SK-N-SH treated with all-trans-retinoic acid at 6 μM for 48 hours (cell line): Measurements from ENCODE around the gene TTC28.

Experiments
- ARNTL ChIP-seq: fragments of 450-650 bp; formaldehyde crosslinking; IDR thresholded peaks from 2 replicates; pipeline ENCODE4 v1.5.0; 2020; ENCODE audit warnings: low read depth, mild to moderate bottlenecking, moderate library complexity, borderline replicate concordance
- GLIS3 ChIP-seq: fragments of 250-450 bp; sonication (Bioruptor Pico); IDR thresholded peaks from 2 replicates; pipeline ENCODE4 v1.5.0; 2020; ENCODE audit warnings: mild to moderate bottlenecking, moderate library complexity
- SNAI2 ChIP-seq: fragments of 250-450 bp; sonication (Bioruptor Pico); IDR thresholded peaks from 2 replicates; pipeline ENCODE4 v1.5.0; 2020; ENCODE audit warnings: mild to moderate bottlenecking, moderate library complexity
- ZC3H10 ChIP-seq: fragments of 250-450 bp; sonication (Bioruptor Pico); IDR thresholded peaks from 2 replicates; pipeline ENCODE4 v1.5.1; 2021; ENCODE audit warnings: mild to moderate bottlenecking, moderate library complexity
- ZNF70 ChIP-seq: fragments of 450-650 bp; formaldehyde crosslinking; IDR thresholded peaks from 2 replicates; pipeline ENCODE4 v1.5.0; 2020; ENCODE audit warnings: mild to moderate bottlenecking, moderate library complexity
- TF ChIP-seq, protein P1 (sequence below): fragments of 250-450 bp; sonication (Bioruptor Pico); IDR thresholded peaks from 2 replicates; pipeline ENCODE4 v1.5.0; 2020; ENCODE audit warnings: mild to moderate bottlenecking, moderate library complexity
- TF ChIP-seq, protein P2 (sequence below): fragments of 250-450 bp; sonication (Bioruptor Pico); IDR thresholded peaks from 2 replicates; pipeline ENCODE4 v1.8.0; 2020; ENCODE audit warnings: mild to moderate bottlenecking, moderate library complexity, borderline replicate concordance
- TF ChIP-seq, protein P3 (sequence below): fragments of 250-450 bp; sonication (Bioruptor Pico); IDR thresholded peaks from 2 replicates; pipeline ENCODE4 v1.5.1; 2021; ENCODE audit warnings: mild to moderate bottlenecking, moderate library complexity

DNA sequence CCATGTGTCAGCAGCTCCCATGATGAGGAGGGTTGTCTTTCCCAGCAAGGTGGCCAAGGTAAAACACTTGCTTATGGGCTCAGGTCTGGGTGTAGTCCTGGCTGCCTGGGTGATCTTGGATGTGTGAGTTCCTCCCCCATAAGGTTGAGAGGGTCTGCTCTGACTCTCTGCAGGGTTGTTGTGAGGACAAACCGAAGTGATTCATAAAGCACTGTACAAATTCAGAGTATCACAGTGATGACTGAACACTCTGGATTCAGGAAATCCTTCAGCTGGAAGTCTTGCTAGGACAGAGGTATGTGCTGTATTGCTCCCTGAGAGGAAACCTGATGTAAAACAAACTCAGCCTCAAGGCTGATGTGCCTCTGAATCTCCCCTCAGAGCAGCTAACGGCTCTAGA, 539.7 kb downstream of the TTC28 start:
- TF ChIP-seq SNAI2 (CRISPR knock-in tag) (no peak), GLIS3 (CRISPR knock-in tag) (no peak), ZNF70 (CRISPR knock-in tag) (no peak), ZC3H10 (no peak), ARNTL (CRISPR knock-in tag) (no peak)
- TF ChIP-seq, protein P1, sequence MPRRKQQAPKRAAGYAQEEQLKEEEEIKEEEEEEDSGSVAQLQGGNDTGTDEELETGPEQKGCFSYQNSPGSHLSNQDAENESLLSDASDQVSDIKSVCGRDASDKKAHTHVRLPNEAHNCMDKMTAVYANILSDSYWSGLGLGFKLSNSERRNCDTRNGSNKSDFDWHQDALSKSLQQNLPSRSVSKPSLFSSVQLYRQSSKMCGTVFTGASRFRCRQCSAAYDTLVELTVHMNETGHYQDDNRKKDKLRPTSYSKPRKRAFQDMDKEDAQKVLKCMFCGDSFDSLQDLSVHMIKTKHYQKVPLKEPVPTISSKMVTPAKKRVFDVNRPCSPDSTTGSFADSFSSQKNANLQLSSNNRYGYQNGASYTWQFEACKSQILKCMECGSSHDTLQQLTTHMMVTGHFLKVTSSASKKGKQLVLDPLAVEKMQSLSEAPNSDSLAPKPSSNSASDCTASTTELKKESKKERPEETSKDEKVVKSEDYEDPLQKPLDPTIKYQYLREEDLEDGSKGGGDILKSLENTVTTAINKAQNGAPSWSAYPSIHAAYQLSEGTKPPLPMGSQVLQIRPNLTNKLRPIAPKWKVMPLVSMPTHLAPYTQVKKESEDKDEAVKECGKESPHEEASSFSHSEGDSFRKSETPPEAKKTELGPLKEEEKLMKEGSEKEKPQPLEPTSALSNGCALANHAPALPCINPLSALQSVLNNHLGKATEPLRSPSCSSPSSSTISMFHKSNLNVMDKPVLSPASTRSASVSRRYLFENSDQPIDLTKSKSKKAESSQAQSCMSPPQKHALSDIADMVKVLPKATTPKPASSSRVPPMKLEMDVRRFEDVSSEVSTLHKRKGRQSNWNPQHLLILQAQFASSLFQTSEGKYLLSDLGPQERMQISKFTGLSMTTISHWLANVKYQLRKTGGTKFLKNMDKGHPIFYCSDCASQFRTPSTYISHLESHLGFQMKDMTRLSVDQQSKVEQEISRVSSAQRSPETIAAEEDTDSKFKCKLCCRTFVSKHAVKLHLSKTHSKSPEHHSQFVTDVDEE (CRISPR knock-in tag): no peak
- TF ChIP-seq, protein P2, sequence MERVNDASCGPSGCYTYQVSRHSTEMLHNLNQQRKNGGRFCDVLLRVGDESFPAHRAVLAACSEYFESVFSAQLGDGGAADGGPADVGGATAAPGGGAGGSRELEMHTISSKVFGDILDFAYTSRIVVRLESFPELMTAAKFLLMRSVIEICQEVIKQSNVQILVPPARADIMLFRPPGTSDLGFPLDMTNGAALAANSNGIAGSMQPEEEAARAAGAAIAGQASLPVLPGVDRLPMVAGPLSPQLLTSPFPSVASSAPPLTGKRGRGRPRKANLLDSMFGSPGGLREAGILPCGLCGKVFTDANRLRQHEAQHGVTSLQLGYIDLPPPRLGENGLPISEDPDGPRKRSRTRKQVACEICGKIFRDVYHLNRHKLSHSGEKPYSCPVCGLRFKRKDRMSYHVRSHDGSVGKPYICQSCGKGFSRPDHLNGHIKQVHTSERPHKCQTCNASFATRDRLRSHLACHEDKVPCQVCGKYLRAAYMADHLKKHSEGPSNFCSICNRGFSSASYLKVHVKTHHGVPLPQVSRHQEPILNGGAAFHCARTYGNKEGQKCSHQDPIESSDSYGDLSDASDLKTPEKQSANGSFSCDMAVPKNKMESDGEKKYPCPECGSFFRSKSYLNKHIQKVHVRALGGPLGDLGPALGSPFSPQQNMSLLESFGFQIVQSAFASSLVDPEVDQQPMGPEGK (CRISPR knock-in tag): no peak
- TF ChIP-seq, protein P3, sequence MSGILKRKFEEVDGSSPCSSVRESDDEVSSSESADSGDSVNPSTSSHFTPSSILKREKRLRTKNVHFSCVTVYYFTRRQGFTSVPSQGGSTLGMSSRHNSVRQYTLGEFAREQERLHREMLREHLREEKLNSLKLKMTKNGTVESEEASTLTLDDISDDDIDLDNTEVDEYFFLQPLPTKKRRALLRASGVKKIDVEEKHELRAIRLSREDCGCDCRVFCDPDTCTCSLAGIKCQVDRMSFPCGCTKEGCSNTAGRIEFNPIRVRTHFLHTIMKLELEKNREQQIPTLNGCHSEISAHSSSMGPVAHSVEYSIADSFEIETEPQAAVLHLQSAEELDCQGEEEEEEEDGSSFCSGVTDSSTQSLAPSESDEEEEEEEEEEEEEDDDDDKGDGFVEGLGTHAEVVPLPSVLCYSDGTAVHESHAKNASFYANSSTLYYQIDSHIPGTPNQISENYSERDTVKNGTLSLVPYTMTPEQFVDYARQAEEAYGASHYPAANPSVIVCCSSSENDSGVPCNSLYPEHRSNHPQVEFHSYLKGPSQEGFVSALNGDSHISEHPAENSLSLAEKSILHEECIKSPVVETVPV (CRISPR knock-in tag): no peak
